HG02884 (cell line): ENCODE results near the gene HMGA1.

ENCODE experiments used
- ATAC-seq: cut with Tn5 transposase; IDR thresholded peaks from one replicate; pipeline ENCODE4 v1.9.1; 2021; ENCODE audit warnings: mild to moderate bottlenecking, moderate library complexity; ENCODE audit not compliant: unreplicated experiment

Gene HMGA1

GRCh38 chr6:34223956-34224940, 12.4 kb upstream of the HMGA1 start:
- peak; percentile 74 for ATAC-seq

GRCh38 chr6:34225551-34225950, 11.1 kb upstream of the HMGA1 start:
- ATAC-seq, result no peak

- no peak for ATAC-seq
Measured at GRCh38 chr6:34226066-34226465, 10.6 kb upstream of the HMGA1 start.

DNA sequence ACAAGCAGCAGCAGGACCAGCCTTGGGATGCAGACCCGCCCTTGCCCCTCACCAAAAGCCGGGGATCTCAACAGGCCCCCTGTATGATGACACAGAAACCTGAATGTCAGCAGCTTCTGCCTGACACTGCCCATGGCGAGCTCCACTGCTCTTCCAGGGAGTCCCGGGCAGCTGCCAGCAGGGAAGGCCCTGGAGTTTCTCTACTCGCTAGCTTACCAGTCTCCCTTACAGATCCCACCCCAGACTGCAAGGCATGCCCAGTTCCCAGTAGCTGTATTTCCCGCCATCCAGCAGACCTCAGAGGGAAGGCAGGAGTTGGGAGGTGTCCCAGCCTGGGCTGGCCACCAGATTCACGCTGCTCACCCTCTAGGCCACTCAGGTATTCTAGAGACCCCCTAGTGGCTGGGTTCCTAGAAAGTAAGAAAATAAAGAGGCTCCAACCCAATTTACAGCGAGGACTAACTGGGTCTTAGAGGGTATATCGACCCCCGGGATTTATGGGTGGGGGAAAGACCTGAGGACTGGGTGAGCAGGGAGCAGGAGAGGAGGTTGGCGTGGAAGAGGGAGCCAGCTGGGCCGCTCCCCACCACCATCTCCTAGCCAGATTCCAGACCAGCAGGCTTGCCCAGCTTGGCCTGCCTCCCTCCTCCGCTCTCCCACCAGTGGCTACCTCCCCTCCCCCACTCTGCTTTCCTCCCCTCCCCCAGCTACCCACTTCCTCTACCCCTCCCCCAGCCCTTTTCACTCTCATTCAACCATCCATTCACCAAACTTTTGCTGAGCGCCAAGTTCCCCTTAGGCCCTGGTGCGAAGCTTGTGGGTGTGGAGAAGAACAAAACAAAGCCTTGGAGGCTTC, 9.7 kb upstream of the HMGA1 start:
- no peak for ATAC-seq

- no peak for ATAC-seq
Measured at GRCh38 chr6:34227761-34228421, 8.8 kb upstream of the HMGA1 start.

- no peak for ATAC-seq
Measured at GRCh38 chr6:34229877-34230276, 6.8 kb upstream of the HMGA1 start.

- no peak for ATAC-seq
Measured at GRCh38 chr6:34230653-34231371, 5.9 kb upstream of the HMGA1 start.

- no peak for ATAC-seq
Measured at GRCh38 chr6:34231566-34232336, 4.9 kb upstream of the HMGA1 start.

- no peak for ATAC-seq
Measured at GRCh38 chr6:34232901-34233300, 3.8 kb upstream of the HMGA1 start.

GRCh38 chr6:34233867-34234266, 2.8 kb upstream of the HMGA1 start:
- no peak for ATAC-seq

DNA sequence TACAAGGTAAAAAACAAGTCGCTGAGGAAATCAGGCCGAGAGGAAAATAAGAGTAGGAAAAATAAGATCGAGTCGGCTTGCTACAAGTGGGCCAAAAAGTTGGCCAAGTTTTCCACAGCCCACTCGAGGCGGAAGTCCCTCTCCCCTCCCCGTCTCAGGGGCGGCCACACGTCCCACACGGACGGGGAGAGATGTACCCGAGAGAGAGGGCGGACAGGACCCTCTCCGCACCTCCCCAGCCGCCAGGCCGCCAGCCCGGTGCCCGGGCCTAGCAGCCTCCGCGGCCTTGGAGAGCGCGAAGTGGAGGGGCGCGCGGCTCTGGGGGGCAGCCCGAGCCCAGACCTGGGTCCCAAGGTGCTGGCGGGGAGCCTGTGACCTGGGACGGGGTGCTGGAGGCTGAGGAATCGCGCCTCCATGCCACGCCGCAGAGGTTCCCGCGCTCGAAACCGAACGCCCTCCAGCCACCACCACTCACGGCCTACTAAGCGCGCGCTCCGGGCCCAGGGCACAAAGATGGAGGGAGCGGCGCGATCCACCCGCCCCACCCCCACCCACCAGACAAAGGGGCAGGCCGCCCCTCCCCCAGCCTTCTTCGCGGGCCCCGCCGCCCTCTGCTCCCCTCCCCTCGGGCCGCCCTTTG, 1.9 kb upstream of the HMGA1 start:
- no peak for ATAC-seq

DNA sequence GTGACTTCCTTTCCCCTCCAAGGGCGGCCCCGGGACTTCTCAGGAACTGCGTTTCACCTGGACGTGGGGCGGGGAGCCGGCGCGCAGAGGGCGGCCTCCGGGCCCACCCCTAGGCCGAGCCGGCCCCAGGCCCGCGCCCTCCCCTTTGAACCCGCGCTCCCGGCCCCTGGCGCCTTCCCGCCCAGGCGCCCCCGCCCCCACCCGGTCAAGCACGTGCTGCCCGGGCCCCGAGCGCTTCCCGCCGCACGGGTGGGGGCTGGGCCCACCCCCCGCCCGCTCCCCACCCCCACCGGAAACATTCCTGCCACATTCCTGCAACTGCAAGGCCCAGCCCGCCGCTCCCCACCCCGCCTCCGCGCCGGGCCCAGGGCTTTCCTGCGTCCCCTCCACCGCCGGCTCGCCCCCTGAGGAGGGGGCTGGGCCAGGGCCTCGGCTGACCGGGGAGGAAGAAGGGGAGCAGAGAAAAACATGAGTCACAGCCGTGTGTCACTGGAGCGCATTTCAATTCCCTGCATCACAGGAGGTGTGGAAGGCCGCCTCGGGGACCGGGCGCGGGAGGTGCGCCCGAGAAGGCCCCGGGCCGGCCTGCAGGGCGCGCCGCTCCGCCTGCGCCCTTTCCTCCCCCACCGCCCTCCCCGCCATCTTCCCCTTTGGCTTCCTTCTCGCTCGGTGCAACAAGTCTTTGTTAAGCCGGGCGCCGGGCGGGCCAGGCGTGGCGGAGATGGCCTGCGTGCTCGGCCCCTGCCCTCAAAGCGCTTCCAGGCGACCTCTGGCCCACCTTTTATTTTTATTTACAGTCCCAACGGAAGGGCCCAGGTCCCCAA, 1.2 kb upstream of the HMGA1 start:
- no peak for ATAC-seq

DNA sequence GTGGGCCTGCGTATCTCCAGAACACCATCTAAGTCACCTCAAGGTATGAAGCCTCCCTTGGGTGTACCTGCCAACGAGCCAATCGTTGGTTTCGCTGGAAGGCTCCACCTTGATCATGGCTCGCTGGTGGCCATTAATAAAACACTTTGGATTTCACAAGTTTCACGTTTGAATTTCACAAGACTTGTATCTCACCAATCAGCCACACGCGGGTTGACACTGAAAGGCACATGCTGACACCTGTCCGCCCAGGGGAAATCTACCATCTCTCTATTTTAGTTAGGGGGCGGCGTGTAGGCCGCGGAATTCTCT, 586 bp upstream of the HMGA1 start:
- no peak for ATAC-seq

GRCh38 chr6:34237316-34237721, 646 bp downstream of the HMGA1 start:
- ATAC-seq, result no peak

DNA sequence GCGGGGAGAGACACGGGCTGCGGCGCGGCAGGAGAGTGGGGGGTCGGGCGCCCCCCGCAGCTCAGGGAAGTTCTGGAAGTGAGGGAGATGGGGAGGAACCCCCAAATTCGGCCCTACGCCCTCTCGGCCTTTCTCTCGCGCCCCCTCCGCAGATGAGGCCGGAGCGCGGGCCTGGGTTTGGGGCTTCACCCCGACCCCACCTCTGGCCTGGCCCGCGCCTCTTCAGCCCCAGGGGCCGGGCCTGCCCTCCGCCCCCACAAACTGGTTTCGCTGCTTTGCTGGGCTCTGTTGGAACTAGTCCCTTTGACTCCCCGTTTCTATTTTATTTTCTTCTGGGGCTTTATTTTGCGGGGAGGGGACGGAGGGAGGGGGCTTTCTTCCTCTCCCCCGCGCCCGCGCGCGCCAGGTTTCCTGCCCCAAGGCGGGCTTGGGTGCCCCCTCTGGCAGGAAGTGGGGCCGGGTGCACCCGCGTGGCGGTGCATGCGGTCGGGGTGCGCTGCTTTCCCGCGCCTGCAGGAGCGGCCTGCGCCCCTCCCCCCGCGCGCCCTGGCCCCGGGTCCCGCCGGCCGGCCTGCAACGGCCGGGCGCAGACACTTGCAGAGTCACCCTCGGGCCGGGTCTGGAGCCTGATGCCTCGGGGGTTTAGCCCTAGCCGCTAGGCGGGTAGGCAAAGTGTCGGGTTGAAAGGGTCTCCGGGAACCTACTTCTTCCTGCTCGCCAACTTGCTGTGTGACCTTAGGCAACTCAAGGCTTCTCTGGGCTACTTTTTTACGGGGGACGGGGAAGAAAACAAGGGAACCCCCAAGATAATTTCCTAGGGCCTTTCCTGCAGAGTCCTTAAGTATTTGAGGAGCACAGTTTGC, 1.3 kb downstream of the HMGA1 start:
- ATAC-seq, result no peak

DNA sequence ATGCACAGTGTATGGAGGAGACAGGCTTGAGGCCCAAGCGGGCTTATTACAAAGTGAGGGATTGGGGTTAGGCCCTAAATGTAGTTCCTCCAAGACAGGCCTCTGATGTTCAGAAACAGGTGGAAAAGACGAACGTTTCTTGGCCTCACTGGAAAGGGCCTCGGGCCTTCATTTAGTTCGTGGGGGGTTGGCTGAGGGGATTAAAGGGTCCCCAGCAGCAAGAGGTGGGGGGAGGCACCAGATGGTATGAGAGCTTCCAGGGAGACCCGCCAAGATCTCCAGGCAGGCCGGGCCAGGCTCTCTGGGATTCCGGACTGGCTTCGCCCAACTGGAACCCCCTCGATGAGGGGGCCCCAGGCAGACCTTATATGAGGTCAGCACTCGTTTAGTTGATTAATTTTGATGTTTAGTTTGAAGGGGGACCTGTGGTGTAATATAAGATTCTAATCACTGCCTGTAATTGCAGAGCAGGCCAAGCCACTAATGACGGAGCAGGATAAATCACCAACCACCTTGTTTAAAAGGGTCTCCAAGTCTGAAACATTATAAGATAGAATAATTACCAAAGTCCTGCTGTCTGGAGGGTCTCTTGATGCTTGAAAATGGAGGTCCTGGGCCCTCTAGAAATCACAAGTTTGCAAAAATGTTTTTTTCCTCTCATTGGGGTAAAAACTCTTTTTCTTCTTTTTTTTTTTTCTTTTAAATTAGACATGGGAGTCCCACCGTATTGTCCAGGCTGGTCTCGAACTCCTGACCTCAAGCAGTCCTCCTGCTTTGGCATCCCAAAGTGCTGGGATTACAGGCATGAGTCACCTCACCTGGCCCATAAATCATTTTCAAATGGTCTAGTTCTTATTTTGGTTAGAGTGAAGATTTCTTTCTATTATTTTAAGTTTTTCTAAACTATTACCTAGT, 2.2 kb downstream of the HMGA1 start:
- ATAC-seq, result no peak

- no peak for ATAC-seq
Measured at GRCh38 chr6:34239500-34239825, 2.8 kb downstream of the HMGA1 start.
